ENCODE data around the gene CHRNA4.

DNA sequence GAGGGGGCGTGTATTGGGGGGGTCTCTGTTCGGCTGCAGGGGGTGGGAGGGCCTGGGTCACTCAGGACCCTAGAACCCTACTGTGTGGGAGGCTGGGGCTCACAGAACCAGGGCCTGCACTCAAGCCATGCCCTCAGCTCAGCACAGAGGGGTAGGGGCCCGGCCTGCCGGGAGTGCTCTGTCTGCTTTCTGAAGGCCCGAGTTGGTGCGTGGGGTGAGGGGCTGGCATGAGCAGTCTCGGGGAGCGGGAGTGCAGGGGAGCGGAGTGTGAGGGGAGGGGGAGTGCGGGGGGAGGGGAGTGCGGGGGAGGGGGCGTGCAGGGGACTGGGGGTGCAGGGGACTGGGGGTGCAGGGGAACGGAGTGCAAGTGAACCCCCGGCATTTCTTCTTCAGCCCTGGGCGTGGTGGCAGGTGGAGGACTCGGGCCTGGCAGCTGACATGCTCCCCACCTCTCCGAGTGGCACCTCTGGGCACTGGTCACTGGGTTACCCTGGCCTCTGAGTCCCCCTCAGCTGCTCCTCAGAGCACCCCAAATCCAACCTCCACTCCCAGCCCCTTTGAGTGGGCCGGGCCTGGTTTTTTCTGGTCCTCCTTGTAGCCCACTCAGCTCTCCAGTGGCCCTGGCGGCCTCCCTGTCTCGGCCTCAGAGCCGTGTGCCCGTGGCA is 67.1 kb downstream of the CHRNA4 start:
- no peak for TF ChIP-seq POLR2A (IDR thresholded peaks at IDR 0.05)
- TF ChIP-seq, protein P1, sequence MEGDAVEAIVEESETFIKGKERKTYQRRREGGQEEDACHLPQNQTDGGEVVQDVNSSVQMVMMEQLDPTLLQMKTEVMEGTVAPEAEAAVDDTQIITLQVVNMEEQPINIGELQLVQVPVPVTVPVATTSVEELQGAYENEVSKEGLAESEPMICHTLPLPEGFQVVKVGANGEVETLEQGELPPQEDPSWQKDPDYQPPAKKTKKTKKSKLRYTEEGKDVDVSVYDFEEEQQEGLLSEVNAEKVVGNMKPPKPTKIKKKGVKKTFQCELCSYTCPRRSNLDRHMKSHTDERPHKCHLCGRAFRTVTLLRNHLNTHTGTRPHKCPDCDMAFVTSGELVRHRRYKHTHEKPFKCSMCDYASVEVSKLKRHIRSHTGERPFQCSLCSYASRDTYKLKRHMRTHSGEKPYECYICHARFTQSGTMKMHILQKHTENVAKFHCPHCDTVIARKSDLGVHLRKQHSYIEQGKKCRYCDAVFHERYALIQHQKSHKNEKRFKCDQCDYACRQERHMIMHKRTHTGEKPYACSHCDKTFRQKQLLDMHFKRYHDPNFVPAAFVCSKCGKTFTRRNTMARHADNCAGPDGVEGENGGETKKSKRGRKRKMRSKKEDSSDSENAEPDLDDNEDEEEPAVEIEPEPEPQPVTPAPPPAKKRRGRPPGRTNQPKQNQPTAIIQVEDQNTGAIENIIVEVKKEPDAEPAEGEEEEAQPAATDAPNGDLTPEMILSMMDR (IDR thresholded peaks at IDR 0.05): no peak

All from right lobe of liver (tissue), 4 donors.